GM12892 (cell line): Measurements from ENCODE around the gene HSPA12B.

ENCODE experiments used
- POLR2A ChIP-seq: IDR thresholded peaks from 2 replicates; pipeline ENCODE4 v1.6.1; 2011; ENCODE audit warnings: low read depth, low read length, control low read depth
- POLR2AphosphoS5 ChIP-seq: IDR thresholded peaks from 2 replicates; pipeline ENCODE4 v1.6.1; 2011; ENCODE audit warnings: low read depth, low read length, control low read depth
- TAF1 ChIP-seq: IDR thresholded peaks from 2 replicates; pipeline ENCODE4 v1.6.1; 2011; ENCODE audit warnings: low read depth, mild to moderate bottlenecking, control low read depth, low read length, borderline replicate concordance

DNA sequence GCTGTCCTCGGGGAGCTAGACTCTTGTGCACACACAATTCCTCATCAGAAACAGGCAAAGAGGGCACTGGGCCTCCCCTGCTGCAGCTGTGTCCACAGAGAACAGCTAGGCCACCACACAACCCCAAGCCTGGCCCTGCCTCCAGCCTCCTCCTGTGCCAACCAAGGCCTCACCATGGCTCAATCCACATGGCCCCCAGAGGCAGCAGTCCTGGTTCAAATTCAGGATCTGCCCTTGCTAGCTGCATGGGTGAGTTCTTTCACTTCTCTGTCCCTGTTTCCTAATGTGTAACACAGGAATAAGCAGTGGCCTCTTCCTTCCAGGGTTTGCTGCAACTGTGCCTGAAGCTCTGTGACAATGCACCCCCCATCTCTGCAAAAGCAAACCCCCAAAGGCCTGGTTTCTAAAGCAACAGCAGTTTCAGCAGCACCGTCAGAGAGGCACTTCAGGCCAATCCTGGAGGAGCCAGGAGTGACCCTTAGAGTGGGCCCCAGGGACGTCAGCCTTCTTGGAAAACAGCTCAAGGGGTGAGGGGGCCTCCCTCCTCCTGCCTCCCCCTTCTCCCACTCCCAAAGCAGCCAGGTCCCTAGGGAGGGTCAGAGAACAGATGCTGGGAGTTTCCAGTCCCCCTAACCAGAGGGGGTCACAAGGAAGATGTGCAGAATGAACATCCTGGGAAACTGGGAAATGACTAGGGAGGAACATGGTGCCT is 32.8 kb downstream of the HSPA12B start:
- TF ChIP-seq TAF1 (no peak), POLR2AphosphoS5 (no peak), POLR2A (no peak)
